ENCODE data around the gene REXO4. TPM values are rescaled to one million over a fixed set of nuclear protein-coding genes. Genes with fewer than 3 reads are reported as not detected.
A peak's percentile ranks its signal among the peaks of the same experiment; 100 is the strongest.

REXO4 gene
- total and polyA plus RNA-seq, 2 of the 4 experiments (the other 2 are of a cell fraction) = 16.1 to 21.8 TPM

DNA sequence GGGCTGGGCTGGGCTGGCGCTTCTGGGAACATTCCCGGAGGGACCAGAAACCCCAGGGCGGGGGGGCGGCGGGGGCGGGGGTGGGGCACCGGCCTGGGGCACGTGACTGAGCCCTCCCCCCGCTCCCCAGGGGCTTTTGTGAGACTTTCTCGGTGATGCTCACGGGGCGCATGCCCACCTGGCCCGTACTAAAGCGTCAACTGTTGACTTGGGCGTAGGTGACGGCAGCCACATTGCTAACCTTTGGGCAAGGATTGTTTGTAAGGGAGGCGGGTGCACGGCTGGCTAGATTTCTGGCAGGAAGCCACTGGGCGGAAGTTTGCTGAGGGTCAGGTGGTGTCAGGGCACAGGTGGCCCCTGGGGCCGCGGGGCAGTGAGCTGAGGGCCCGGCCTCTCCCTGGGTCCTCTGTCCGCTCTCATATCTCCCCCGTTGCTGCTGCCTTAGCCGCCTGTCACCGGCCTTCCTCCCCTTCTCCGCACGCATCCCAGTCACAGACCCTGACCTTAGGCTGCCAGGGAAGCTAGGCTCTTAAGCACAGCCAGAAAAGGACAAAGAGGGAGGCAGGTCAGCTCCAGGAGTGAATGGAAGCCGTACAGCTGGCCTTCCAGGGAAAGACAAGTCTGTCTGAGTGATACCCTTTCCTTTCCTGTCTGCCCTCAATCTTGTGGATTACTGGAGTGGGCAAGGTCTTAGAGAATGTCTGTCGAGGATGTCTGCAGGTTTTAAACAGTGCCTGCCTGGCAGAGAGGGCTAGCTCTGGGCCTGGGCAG, 42.8 kb upstream of the REXO4 start:
- Histone ChIP-seq H3K9me1 (ENCODE audit: insufficient read depth, low read length) (0 out of 2 replicates have a peak, but pooled peaks cover 4% of the 10 kb centered on the region), H4K91ac (ENCODE audit: insufficient read depth, low read depth, low read length) (peak overlapping the region; percentile 70), H3K36me3 (ENCODE audit: control insufficient read depth, insufficient read depth, low read length) (peaks cover 5% of the 10 kb centered on the region), H3K4me3 (ENCODE audit: insufficient read depth, low read depth, low read length) (peak overlapping the region; percentile 73), H3K27ac (ENCODE audit: insufficient read depth, low read length) (no peak overlapping the region; the same call in 1 of the 2 replicates), H3K56ac (ENCODE audit: extremely low read depth, insufficient read depth, low read length) (no peak overlapping the region), H3K79me1 (ENCODE audit: low read depth in 1 of 2, low read length in 2 of 2) (peaks cover 0 to 6% of the 10 kb centered on the region in 2 experiments; a peak in 3 of 4 replicates), H3K27me3 (ENCODE audit: control insufficient read depth, insufficient read depth, low read length) (no peaks in the 10 kb centered on the region), H2BK5ac (ENCODE audit: low read depth, low read length, poor library complexity, severe bottlenecking) (no peak overlapping the region), H3K23ac (ENCODE audit: low read depth, low read length) (peak overlapping the region; percentile 87; the same call in 1 of the 2 replicates), H3K4ac (ENCODE audit: low read depth, low read length) (peak overlapping the region; percentile 77), H4K5ac (ENCODE audit: low read depth, low read length) (peak overlapping the region; percentile 28), H2AK9ac (replicated peaks; ENCODE audit: low read depth, low read length, poor library complexity) (peak overlapping the region; percentile 95), H3K9ac (ENCODE audit: low read depth, low read length) (peak overlapping the region; percentile 34), H2AFZ (replicated peaks; ENCODE audit: low read length, poor library complexity) (peak overlapping the region; percentile 100), H3K18ac (ENCODE audit: low read depth, low read length) (peak overlapping the region; percentile 22; the same call in 1 of the 2 replicates), H3K9me3 (ENCODE audit: control insufficient read depth, insufficient read depth, low read length) (no peaks in the 10 kb centered on the region), H3K14ac (replicated peaks; ENCODE audit: low read depth, low read length) (peak overlapping the region; percentile 54; the same call in 1 of the 2 replicates), H2BK120ac (ENCODE audit: low read depth, low read length) (no peak overlapping the region), H2BK15ac (ENCODE audit: low read depth, low read length) (peak overlapping the region; percentile 9; the same call in 2 of the 3 replicates), H4K20me1 (ENCODE audit: insufficient read depth, low read length) (no peaks in the 10 kb centered on the region), H3K4me1 (ENCODE audit: control insufficient read depth, insufficient read depth, low read length) (peaks cover 7% of the 10 kb centered on the region; the same call in 1 of the 2 replicates), H2BK20ac (ENCODE audit: low read depth, low read length) (no peak overlapping the region), H4K8ac (ENCODE audit: low read depth in 2 of 2, low read length in 2 of 2) (peak overlapping the region; percentile 57 to 94; a peak in 3 of 4 replicates), H2AK5ac (ENCODE audit: low read depth, low read length) (peak overlapping the region; percentile 91), H3K4me2 (ENCODE audit: low read depth, low read length) (peak overlapping the region; percentile 81)
- no TSS peak for BruUV-seq (replicated peaks)
- 15% methylated on average over 4 of the region's 30 CpGs; no CpG with 5 or more reads in 1 of the 2 experiments for WGBS, 2 experiments (ENCODE audit: extremely low coverage in 2 of 2, insufficient read length in 1 of 2)
- in situ Hi-C loops (cut with MboI; ENCODE audit: low sequenced_read_pairs) = no loop called here
- DNase-seq (no peak), ATAC-seq (ENCODE audit: low read depth) (peak; percentile 31)
- dilution Hi-C loops (cut with HindIII; ENCODE audit: low sequenced_read_pairs, unreplicated experiment) = no loop called here
- ChIA-PET POLR2A (ENCODE audit: unreplicated experiment) (no interaction called here), CTCF (no interaction called here)
- intact Hi-C loops (cut with micrococcal nuclease) = no loop called here
- TF ChIP-seq BHLHE40 (IDR thresholded peaks at IDR 0.05; ENCODE audit: low read depth, low read length) = peak; percentile 59; the same call in 1 of the 2 replicates
- no peak for TF ChIP-seq RCOR1 (IDR thresholded peaks at IDR 0.05; ENCODE audit: insufficient replicate concordance, low read length)
- TF ChIP-seq, protein P1, sequence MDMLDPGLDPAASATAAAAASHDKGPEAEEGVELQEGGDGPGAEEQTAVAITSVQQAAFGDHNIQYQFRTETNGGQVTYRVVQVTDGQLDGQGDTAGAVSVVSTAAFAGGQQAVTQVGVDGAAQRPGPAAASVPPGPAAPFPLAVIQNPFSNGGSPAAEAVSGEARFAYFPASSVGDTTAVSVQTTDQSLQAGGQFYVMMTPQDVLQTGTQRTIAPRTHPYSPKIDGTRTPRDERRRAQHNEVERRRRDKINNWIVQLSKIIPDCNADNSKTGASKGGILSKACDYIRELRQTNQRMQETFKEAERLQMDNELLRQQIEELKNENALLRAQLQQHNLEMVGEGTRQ (IDR thresholded peaks at IDR 0.05; ENCODE audit: low read depth, low read length) = peak; percentile 61; the same call in 1 of the 2 replicates
